ENCODE data around the gene ATP6V0C. TPM values are rescaled to one million over a fixed set of nuclear protein-coding genes. Genes with fewer than 3 reads are reported as not detected.

The ATP6V0C gene
- polyA plus RNA-seq, 1 donor (not counting 4 experiments of a cell fraction or from before 2014, with no cell fraction given): 11.4 TPM

GRCh38 chr16:2492292-2492691, 21.5 kb upstream of the ATP6V0C start:
- TF ChIP-seq CTCF (optimal IDR thresholded peaks at IDR 0.05 in 1 of 3, IDR thresholded peaks at IDR 0.05 in 1 of 3, conservative IDR thresholded peaks at IDR 0.05 in 1 of 3; ENCODE audit: extremely low read depth in 1 of 3, insufficient read depth in 2 of 3, low read length in 3 of 3) (no peak), EZH2 (IDR thresholded peaks at IDR 0.05; ENCODE audit: low read length) (no peak)
- H3K4me2 ChIP-seq (ENCODE audit: control insufficient read depth, extremely low read depth, insufficient read depth, low read depth, low read length): no peak overlapping the region
- H3K27me3 ChIP-seq (ENCODE audit: control insufficient read depth, extremely low read depth, insufficient read depth, low read length): no peaks in the 10 kb centered on the region
- peaks cover 3% of the 10 kb centered on the region for H4K20me1 ChIP-seq (ENCODE audit: control insufficient read depth, extremely low read depth, insufficient read depth, low read length)
- H3K79me2 ChIP-seq (ENCODE audit: control insufficient read depth, insufficient read depth, low read length): no peaks in the 10 kb centered on the region
- FAIRE-seq: no peak
- peaks cover 9% of the 10 kb centered on the region for H3K4me1 ChIP-seq (ENCODE audit: control insufficient read depth, extremely low read depth, insufficient read depth, low read length)
- H3K9ac ChIP-seq (ENCODE audit: control insufficient read depth, extremely low read depth, insufficient read depth, low read length): no peak overlapping the region
- no peaks in the 10 kb centered on the region for H3K9me1 ChIP-seq (ENCODE audit: control insufficient read depth, extremely low read depth, insufficient read depth, low read length)
- H2AFZ ChIP-seq (ENCODE audit: control insufficient read depth, low read length): no peak overlapping the region
- no peaks in the 10 kb centered on the region for H3K9me3 ChIP-seq (ENCODE audit: control insufficient read depth, low read depth, low read length)
- H3K36me3 ChIP-seq (ENCODE audit: control insufficient read depth in 2 of 2, extremely low read depth in 1 of 2, insufficient read depth in 2 of 2, low read length in 2 of 2): peaks cover 0 to 11% of the 10 kb centered on the region in 2 experiments
- dilution Hi-C loops (cut with MboI; ENCODE audit: extremely low pct_ligation_motif_present, low sequenced_read_pairs): no loop called here
- no peak overlapping the region for H3K27ac ChIP-seq (ENCODE audit: control insufficient read depth, insufficient read depth, low read length)
- H3K4me3 ChIP-seq (ENCODE audit: control insufficient read depth in 2 of 3, extremely low read depth in 1 of 3, insufficient read depth in 2 of 3, low read depth in 1 of 3, low read length in 3 of 3): no peak overlapping the region
- no peak for DNase-seq (ENCODE audit: low read depth, low spot score)

GRCh38 chr16:2493605-2494004, 20.1 kb upstream of the ATP6V0C start:
- Histone ChIP-seq H3K4me2 (ENCODE audit: control insufficient read depth, extremely low read depth, insufficient read depth, low read depth, low read length) (no peak overlapping the region), H3K9me1 (ENCODE audit: control insufficient read depth, extremely low read depth, insufficient read depth, low read length) (no peaks in the 10 kb centered on the region), H3K36me3 (ENCODE audit: control insufficient read depth in 2 of 2, extremely low read depth in 1 of 2, insufficient read depth in 2 of 2, low read length in 2 of 2) (peaks cover 0 to 11% of the 10 kb centered on the region in 2 experiments), H3K4me3 (ENCODE audit: control insufficient read depth in 2 of 3, extremely low read depth in 1 of 3, insufficient read depth in 2 of 3, low read depth in 1 of 3, low read length in 3 of 3) (no peak overlapping the region), H3K27ac (ENCODE audit: control insufficient read depth, insufficient read depth, low read length) (no peak overlapping the region), H2AFZ (ENCODE audit: control insufficient read depth, low read length) (no peak overlapping the region), H3K27me3 (ENCODE audit: control insufficient read depth, extremely low read depth, insufficient read depth, low read length) (no peaks in the 10 kb centered on the region), H4K20me1 (ENCODE audit: control insufficient read depth, extremely low read depth, insufficient read depth, low read length) (peaks cover 3% of the 10 kb centered on the region), H3K4me1 (ENCODE audit: control insufficient read depth, extremely low read depth, insufficient read depth, low read length) (peaks cover 13% of the 10 kb centered on the region), H3K79me2 (ENCODE audit: control insufficient read depth, insufficient read depth, low read length) (no peaks in the 10 kb centered on the region), H3K9ac (ENCODE audit: control insufficient read depth, extremely low read depth, insufficient read depth, low read length) (no peak overlapping the region), H3K9me3 (ENCODE audit: control insufficient read depth, low read depth, low read length) (no peaks in the 10 kb centered on the region)
- FAIRE-seq: no peak
- dilution Hi-C loops (cut with MboI; ENCODE audit: extremely low pct_ligation_motif_present, low sequenced_read_pairs): no loop called here
- TF ChIP-seq CTCF (optimal IDR thresholded peaks at IDR 0.05 in 1 of 3, IDR thresholded peaks at IDR 0.05 in 1 of 3, conservative IDR thresholded peaks at IDR 0.05 in 1 of 3; ENCODE audit: extremely low read depth in 1 of 3, insufficient read depth in 2 of 3, low read length in 3 of 3): no peak
- TF ChIP-seq EZH2 (IDR thresholded peaks at IDR 0.05; ENCODE audit: low read length): no peak
- no peak for DNase-seq (ENCODE audit: low read depth, low spot score)

Measured in keratinocyte (primary cell).